LHCN-M2 (cell line): ENCODE results near the gene USP17L10. TPM values are rescaled to one million over a fixed set of nuclear protein-coding genes. Genes with fewer than 3 reads are reported as not detected.
"Not testable (repeated sequence)": the region's sequence is repeated elsewhere in the genome, so short reads cannot be mapped to it uniquely, and the experiment has no call there.

Experiments used
- DNase-seq: peaks from one replicate; pipeline ENCODE4 v3.0.0-alpha.2; 2012; ENCODE audit warnings: low read depth
- polyA plus RNA-seq: library from polyadenylated mRNA; unstranded; fragments of >200 nt; gene quantifications from one replicate; pipeline ENCODE4 v1.2.1, GENCODE V29; 2012; ENCODE audit warnings: missing spikeins
- total RNA-seq: library from RNA; depleted of rRNA; stranded (reverse); fragments of >200 nt; gene quantifications from 2 replicates; pipeline ENCODE4 v1.2.3, GENCODE V29; 2014; rRNA removed

The USP17L10 gene
- not detected in 2 replicates for total RNA-seq
- polyA plus RNA-seq: not detected

DNA sequence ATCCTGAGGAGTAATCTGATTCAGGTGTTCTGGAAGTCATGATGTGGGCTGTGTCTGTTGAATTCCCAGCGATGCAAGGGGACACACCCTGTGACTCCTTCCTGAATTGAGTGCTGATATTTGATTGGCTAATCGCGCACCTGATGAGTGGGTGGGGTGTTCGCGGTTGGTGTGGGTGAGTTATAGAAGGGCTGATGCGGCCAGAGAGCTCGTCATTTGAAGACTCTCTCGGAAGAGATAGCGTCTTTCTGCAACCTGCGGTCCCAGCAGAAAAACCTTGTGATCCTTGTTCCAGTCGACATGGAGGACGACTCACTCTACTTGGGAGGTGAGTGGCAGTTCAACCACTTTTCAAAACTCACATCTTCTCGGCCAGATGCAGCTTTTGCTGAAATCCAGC lies at the start of gene USP17L10:
Gene USP17L10 (plus strand): TSS at position 301 of the 400 bp plus-strand sequence. CDS start 0 bp downstream, at position 301.
- not testable (repeated sequence) for DNase-seq

- DNase-seq: peak; percentile 11
Observed at GRCh38 chr4:9165990-9166389, 44.5 kb upstream of the USP17L10 start.

- not testable (repeated sequence) for DNase-seq
Observed at GRCh38 chr4:9169791-9170459, 40.5 kb upstream of the USP17L10 start, which contains the start of gene FAM90A26. TSS of gene FAM90A26 (plus strand) at chr4:9170409. CDS start at chr4:9173173, 2,764 bp downstream.

- DNase-seq: not testable (repeated sequence)
Observed at GRCh38 chr4:9214701-9215100, 4.2 kb downstream of the USP17L10 start.

GRCh38 chr4:9215105-9215504 lies 4.6 kb downstream of the USP17L10 start, which contains the start of gene USP17L11:
TSS of gene USP17L11 (plus strand) at chr4:9215405. CDS start at chr4:9215405, 0 bp downstream.
- not testable (repeated sequence) for DNase-seq

- not testable (repeated sequence) for DNase-seq
Observed at GRCh38 chr4:9219852-9220251, 9.4 kb downstream of the USP17L10 start, which contains the start of gene USP17L12. TSS of gene USP17L12 (plus strand) at chr4:9220152. CDS start at chr4:9220152, 0 bp downstream.

DNA sequence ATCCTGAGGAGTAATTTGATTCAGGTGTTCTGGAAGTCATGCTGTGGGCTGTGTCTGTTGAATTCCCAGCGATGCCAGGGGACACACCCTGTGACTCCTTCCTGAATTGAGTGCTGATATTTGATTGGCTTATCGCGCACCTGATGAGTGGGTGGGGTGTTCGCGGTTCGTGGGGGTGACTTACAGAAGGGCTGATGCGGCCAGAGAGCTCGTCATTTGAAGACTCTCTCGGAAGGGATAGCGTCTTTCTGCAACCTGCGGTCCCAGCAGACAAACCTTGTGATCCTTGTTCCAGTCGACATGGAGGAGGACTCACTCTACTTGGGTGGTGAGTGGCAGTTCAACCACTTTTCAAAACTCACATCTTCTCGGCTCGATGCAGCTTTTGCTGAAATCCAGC lies 14.1 kb downstream of the USP17L10 start, which contains the start of gene USP17L13:
Gene USP17L13 (plus strand): TSS at position 301 of the 400 bp plus-strand sequence. CDS start 0 bp downstream, at position 301.
- not testable (repeated sequence) for DNase-seq

DNA sequence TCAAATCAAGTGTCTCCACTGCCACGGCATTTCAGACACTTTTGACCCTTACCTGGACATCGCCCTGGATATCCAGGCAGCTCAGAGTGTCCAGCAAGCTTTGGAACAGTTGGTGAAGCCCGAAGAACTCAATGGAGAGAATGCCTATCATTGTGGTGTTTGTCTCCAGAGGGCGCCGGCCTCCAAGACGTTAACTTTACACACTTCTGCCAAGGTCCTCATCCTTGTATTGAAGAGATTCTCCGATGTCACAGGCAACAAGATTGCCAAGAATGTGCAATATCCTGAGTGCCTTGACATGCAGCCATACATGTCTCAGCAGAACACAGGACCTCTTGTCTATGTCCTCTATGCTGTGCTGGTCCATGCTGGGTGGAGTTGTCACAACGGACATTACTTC lies 19.8 kb downstream of the USP17L10 start:
- not testable (repeated sequence) for DNase-seq

DNA sequence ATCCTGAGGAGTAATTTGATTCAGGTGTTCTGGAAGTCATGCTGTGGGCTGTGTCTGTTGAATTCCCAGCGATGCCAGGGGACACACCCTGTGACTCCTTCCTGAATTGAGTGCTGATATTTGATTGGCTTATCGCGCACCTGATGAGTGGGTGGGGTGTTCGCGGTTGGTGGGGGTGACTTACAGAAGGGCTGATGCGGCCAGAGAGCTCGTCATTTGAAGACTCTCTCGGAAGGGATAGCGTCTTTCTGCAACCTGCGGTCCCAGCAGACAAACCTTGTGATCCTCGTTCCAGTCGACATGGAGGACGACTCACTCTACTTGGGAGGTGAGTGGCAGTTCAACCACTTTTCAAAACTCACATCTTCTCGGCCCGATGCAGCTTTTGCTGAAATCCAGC lies 23.6 kb downstream of the USP17L10 start, which contains the start of gene USP17L15:
Gene USP17L15 (plus strand): TSS at position 301 of the 400 bp plus-strand sequence. CDS start 0 bp downstream, at position 301.
- not testable (repeated sequence) for DNase-seq

- DNase-seq: not testable (repeated sequence)
Observed at GRCh38 chr4:9238461-9238860, 28.0 kb downstream of the USP17L10 start.

DNA sequence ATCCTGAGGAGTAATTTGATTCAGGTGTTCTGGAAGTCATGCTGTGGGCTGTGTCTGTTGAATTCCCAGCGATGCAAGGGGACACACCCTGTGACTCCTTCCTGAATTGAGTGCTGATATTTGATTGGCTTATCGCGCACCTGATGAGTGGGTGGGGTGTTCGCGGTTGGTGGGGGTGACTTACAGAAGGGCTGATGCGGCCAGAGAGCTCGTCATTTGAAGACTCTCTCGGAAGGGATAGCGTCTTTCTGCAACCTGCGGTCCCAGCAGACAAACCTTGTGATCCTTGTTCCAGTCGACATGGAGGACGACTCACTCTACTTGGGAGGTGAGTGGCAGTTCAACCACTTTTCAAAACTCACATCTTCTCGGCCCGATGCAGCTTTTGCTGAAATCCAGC lies 33.1 kb downstream of the USP17L10 start, which contains the start of gene USP17L17:
Gene USP17L17 (plus strand): TSS at position 301 of the 400 bp plus-strand sequence. CDS start 0 bp downstream, at position 301.
- DNase-seq: not testable (repeated sequence)

DNA sequence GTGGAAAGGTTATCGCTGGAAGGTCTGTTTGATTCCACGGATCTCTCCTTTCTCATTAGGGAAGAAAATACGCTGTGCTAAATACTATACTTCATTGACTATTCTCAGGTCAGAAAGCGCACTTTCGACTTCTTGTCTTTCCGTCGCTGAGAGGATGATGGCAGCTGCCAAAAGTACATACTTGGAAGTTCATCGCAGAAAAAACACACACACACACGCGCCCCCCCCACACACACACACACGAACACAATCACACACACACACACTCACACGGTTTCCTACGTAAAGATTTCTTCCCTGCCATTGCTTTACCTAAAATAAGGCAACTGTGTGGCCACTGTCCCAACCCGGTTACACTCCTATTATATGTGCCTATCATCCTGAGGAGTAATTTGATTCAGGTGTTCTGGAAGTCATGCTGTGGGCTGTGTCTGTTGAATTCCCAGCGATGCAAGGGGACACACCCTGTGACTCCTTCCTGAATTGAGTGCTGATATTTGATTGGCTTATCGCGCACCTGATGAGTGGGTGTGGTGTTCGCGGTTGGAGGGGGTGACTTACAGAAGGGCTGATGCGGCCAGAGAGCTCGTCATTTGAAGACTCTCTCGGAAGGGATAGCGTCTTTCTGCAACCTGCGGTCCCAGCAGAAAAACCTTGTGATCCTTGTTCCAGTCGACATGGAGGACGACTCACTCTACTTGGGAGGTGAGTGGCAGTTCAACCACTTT lies 37.7 kb downstream of the USP17L10 start, which contains the start of gene USP17L18:
Gene USP17L18 (plus strand): TSS at position 678 of the 728 bp plus-strand sequence. CDS start 0 bp downstream, at position 678.
- not testable (repeated sequence) for DNase-seq

DNA sequence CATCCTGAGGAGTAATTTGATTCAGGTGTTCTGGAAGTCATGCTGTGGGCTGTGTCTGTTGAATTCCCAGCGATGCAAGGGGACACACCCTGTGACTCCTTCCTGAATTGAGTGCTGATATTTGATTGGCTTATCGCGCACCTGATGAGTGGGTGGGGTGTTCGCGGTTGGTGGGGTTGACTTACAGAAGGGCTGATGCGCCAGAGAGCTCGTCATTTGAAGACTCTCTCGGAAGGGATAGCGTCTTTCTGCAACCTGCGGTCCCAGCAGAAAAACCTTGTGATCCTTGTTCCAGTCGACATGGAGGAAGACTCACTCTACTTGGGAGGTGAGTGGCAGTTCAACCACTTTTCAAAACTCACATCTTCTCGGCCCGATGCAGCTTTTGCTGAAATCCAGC lies 42.6 kb downstream of the USP17L10 start, which contains the start of gene USP17L19:
Gene USP17L19 (plus strand): TSS at position 301 of the 400 bp plus-strand sequence. CDS start 0 bp downstream, at position 301.
- DNase-seq: not testable (repeated sequence)

DNA sequence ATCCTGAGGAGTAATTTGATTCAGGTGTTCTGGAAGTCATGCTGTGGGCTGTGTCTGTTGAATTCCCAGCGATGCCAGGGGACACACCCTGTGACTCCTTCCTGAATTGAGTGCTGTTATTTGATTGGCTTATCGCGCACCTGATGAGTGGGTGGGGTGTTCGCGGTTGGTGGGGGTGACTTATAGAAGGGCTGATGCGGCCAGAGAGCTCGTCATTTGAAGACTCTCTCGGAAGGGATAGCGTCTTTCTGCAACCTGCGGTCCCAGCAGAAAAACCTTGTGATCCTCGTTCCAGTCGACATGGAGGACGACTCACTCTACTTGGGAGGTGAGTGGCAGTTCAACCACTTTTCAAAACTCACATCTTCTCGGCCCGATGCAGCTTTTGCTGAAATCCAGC lies 47.4 kb downstream of the USP17L10 start, which contains the start of gene USP17L20:
Gene USP17L20 (plus strand): TSS at position 301 of the 400 bp plus-strand sequence. CDS start 0 bp downstream, at position 301.
- DNase-seq: not testable (repeated sequence)

Other genes starting within 250 kb of the USP17L10 start
- gene FAM90A26, start 40.2 kb upstream of the USP17L10 start, total RNA-seq: not detected in 2 replicates
- gene USP17L11, start 4.7 kb downstream of the USP17L10 start, total RNA-seq: not detected in 2 replicates
- gene USP17L12, start 9.5 kb downstream of the USP17L10 start, total RNA-seq: not detected in 2 replicates
- gene USP17L13, start 14.2 kb downstream of the USP17L10 start, total RNA-seq: not detected in 2 replicates
- gene USP17L15, start 23.7 kb downstream of the USP17L10 start, total RNA-seq: not detected in 2 replicates
- gene USP17L17, start 33.2 kb downstream of the USP17L10 start, total RNA-seq: not detected in 2 replicates
- gene USP17L18, start 38.0 kb downstream of the USP17L10 start, total RNA-seq: not detected in 2 replicates
- not detected in 2 replicates for gene USP17L19, start 42.7 kb downstream of the USP17L10 start, total RNA-seq
- not detected in 2 replicates for gene USP17L20, start 47.5 kb downstream of the USP17L10 start, total RNA-seq
- gene USP17L21, start 52.2 kb downstream of the USP17L10 start, total RNA-seq: not detected in 2 replicates
- gene USP17L22, start 57.0 kb downstream of the USP17L10 start, total RNA-seq: not detected in 2 replicates
- gene USP17L24, start 114.5 kb downstream of the USP17L10 start, total RNA-seq: not detected in 2 replicates
- not detected in 2 replicates for gene USP17L25, start 119.3 kb downstream of the USP17L10 start, total RNA-seq
- gene USP17L26, start 124.0 kb downstream of the USP17L10 start, total RNA-seq: not detected in 2 replicates
- gene USP17L5, start 128.7 kb downstream of the USP17L10 start, total RNA-seq: not detected in 2 replicates
- gene USP17L27, start 133.5 kb downstream of the USP17L10 start, total RNA-seq: not detected in 2 replicates
- gene USP17L28, start 138.2 kb downstream of the USP17L10 start, total RNA-seq: not detected in 2 replicates
- not detected in 2 replicates for gene USP17L29, start 143.0 kb downstream of the USP17L10 start, total RNA-seq
- not detected in 2 replicates for gene USP17L30, start 152.5 kb downstream of the USP17L10 start, total RNA-seq
- not detected in 2 replicates for gene DEFB131A, start 233.8 kb downstream of the USP17L10 start, total RNA-seq